Measurements from ENCODE around the gene DOCK7. TPM values are rescaled to one million over a fixed set of nuclear protein-coding genes. Genes with fewer than 3 reads are reported as not detected.
A peak's percentile ranks its signal among the peaks of the same experiment; 100 is the strongest.
"Not testable (repeated sequence)": the region's sequence is repeated elsewhere in the genome, so short reads cannot be mapped to it uniquely, and the experiment has no call there.

Gene DOCK7
- total RNA-seq, 1 donor from 2014 or later, result 101 TPM

DNA sequence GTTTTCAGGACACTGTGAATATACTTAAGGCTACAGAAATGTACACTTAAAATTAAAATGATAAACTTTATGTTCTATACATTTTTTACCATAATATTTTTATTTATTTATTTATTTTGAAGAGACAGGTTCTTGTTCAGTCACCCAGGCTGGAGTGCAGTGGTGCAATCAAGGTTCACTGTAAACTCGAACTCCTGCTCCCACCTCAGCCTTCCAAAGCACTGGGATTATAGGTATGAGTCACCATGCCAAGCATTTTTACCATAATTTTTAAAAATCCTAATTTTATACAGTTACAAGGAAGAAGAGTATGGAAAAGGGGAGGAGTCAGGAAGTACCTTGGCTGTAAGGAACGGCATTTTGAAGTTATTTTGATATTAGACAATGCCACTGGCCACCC is 114.5 kb downstream of the DOCK7 start:
- intact Hi-C loops (cut with DNase I), result no loop called here
- DNase-seq (ENCODE audit: low spot score), result no peak
- no peak for ATAC-seq

DNA sequence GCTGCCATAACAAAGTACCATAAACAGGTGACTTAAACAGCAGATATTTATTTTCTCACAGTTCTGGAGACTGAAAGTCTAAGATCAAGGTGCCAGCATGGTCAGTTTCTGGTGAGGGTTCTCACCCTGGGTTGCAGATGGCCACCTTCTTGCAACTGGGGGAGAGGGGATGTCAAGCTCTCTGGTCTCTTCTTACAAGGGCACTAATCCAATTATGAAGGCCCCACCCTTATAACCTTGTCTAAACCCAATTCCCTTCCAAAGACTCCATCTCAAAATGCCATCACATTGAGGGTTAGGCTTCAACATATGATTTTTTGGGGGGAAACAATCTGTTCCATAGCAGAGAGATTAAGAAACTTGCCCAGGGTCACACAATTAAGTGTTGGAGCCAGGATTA is 115.7 kb downstream of the DOCK7 start:
- ATAC-seq (no peak), DNase-seq (ENCODE audit: low spot score) (no peak)
- intact Hi-C loops (cut with DNase I), result no loop called here

DNA sequence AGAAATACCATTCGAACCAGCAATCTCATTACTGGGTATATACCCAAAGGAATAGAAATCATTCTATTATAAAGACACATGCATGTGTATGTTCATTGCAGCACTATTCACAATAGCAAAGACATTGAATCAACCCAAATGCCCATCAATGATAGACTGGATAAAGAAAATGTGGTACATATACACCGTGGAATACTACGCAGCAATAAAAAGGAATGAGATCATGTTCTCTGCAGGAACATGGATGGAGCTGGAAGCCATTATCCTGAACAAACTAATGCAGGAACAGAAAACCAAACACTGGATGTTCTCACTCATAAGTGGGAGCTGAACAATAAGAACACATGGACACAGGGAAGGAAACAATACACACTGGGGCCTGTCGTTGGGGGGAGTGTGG is 116.7 kb downstream of the DOCK7 start:
- intact Hi-C loops (cut with DNase I); DNase-seq (ENCODE audit: low spot score); ATAC-seq: not testable (repeated sequence)

DNA sequence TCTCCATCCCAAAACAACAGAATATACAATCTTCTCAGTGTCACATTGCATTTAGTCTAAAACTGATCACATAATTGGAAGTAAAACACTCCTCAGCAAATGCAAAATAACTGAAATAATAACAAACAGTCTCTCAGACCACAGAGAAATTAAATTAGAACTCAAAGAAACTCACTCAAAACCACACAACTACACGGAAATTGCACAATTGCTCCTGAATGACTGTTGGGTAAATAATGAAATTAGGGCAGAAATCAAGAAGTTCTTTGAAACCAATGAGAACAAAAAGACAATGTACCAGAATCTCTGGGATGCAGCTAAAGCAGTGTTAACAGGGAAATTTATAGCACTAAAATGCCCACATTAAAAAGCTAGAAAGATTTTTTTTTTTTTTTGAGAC is 120.3 kb downstream of the DOCK7 start:
- ATAC-seq; DNase-seq (ENCODE audit: low spot score); intact Hi-C loops (cut with DNase I): not testable (repeated sequence)

DNA sequence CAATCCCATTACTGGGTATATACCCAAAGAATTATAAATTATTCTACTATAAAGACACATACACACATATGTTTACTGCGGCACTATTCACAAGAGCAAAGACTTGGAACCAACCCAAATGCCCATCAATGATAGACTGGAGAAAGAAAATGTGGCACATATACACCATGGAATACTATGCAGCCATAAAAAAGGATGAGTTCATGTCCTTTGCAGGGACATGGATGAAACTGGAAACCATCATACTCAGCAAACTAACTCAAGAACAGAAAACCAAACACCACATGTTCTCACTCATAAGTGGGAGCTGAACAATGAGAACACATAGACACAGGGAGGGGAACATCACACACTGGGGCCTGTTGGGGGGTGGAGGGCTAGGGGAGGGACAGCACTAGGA is 121.0 kb downstream of the DOCK7 start:
- ATAC-seq, result not testable (repeated sequence)

DNA sequence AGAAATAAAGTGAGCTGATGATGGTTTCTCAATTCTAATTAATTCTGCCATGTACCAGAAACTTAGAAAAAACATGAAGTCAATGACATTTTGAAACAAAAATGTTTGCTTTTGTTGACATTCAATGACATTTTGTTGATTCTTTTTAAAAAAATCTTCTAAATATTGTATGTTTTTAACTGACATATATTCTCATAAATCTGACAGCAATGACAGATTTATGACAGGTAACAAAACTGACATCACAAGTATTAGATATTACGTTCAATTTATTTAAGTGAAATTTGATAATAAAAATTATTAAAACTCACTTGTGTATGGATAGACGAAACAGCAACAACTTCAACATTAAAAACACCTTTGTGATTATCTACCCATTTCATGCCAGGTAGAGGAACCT is 126.9 kb downstream of the DOCK7 start:
- ATAC-seq, result no peak
- no peak for DNase-seq (ENCODE audit: low spot score)
- intact Hi-C loops (cut with DNase I), result no loop called here

More for the DNA sequence above, 121.0 kb downstream of the DOCK7 start:
- DNase-seq (ENCODE audit: low spot score); intact Hi-C loops (cut with DNase I): not testable (repeated sequence)

DNA sequence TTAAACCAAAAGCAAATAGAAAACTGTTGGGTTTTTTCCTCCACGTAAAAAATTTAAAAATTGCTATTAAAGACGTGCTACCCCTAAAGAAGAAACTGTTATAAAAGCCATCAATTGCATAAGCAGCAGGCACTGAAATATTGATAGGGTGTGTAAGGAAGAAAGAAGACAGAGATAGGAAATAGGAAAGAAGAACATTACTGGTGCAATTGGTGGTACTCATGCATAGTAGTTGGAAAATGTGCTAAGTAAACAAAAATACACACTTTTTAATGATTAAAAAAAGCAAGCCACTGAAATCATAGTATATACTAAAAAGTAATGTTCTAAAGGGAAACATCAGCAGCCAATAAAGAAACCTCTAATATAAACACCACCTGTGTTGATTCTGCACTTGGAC is 143.6 kb downstream of the DOCK7 start:
- ATAC-seq, result no peak
- no peak for DNase-seq (ENCODE audit: low spot score)
- intact Hi-C loops (cut with DNase I), result no loop called here

DNA sequence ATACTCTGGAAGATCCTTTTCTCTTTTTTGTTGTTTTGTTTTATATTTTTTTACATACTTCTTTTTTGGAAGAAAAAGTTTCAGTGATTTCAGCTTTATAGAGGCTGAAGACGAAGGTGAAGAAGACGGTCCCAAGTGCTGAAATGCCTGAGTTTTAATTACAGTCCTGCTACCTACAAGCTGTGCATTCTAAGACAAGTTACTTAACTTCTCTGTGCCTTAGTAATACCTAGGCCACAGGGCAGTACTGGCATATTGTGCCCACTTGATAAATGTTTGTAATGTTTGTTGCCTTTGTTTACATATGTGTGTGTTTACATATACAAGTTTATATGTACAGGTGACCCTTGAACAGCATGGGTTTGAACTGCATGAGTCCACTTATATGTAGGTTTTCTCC is 147.1 kb downstream of the DOCK7 start:
- intact Hi-C loops (cut with DNase I), result no loop called here
- DNase-seq (ENCODE audit: low spot score) (no peak), ATAC-seq (no peak)

DNA sequence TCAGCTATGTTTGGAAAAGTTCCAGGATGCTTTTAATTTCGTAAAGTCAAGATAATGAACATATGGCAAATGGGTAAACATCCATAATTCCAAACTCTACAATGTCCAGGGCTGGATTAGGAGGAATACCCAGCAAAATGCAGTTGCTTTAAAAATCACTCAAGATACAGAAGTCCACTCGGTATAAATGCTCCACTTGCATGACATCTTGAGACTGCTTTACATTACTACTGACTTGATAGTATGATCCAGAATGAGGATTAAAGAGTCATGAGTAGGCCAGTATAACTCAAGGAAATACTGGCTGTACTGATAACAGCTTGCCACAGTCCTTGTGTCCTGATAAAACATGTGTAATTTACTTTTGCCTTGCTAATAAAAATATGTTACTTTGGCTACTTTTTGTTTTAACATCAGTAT is 149.1 kb downstream of the DOCK7 start:
- ATAC-seq (no peak), DNase-seq (ENCODE audit: low spot score) (no peak)
- intact Hi-C loops (cut with DNase I), result no loop called here

DNA sequence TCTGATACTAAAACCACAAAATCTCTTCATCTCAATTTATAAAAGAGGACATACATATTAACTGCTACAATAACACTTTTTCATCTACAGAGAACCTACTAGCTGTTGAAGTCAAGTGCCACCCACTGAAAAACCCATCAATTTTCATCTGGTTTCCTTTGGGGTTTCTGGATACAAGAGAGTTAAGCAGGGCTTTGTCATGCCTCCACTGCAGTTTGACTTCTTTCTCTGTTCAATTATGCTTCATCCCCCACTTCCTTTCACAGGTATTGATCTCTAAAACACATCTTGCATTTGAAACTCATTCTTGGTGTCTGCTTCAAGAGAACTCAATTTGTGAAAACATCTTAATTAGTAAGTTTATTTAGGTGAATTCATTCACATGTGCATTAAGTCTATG is 151.3 kb downstream of the DOCK7 start:
- ATAC-seq (no peak), DNase-seq (ENCODE audit: low spot score) (no peak)
- intact Hi-C loops (cut with DNase I), result no loop called here

DNA sequence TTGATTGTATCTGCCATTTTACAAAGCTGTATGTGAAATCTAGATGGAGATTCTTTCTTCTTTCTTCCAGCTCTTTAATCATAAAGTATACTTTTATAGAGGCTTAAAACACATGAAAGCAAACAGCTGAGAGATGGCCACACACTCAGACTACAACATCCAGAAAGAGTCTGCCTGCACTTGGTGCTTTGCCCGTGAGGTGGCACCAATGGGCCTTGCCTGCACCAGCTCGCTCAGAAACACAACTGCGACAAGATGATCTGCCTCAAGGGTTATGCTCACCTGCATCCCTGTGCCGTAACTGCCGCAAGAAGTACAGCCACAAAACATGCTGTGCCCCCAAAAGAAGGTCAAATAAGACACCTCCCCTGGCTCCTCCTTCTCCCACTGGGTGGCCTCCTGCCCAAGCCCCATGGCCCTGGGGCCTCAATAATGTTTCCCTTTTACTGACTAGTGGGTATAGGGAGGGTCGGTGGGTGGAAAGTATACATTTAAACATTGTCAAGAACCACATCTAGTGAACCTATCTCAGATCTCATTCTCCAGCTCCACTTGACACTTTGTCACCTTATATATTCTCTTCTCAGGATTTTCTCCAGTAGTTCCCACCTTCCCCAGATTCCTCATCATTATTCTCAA is 157.6 kb downstream of the DOCK7 start:
- intact Hi-C loops (cut with DNase I), result no loop called here
- peak; percentile 85 for ATAC-seq

DNA sequence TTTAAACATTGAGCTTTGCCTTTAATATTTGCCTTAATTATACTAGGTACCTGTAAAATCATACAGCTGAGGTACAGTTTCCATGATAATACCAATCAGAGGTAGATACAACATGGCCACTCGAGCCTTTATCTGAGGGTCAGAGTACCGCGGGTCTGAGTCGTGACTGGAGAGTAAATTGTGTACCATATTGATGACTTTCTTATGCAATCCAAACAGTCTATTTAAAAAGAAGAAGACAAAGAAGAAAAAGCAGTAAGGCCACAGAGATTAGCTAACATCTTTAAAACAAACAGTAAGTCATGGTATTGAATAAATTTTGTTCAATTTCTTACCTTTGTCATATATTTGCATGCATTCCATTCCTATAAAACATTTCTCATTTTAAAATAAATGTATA is 159.0 kb downstream of the DOCK7 start:
- ATAC-seq (no peak), DNase-seq (ENCODE audit: low spot score) (no peak)
- intact Hi-C loops (cut with DNase I), result no loop called here

More for the DNA sequence above, 157.6 kb downstream of the DOCK7 start:
- peak; percentile 64 for DNase-seq (ENCODE audit: low spot score)

DNA sequence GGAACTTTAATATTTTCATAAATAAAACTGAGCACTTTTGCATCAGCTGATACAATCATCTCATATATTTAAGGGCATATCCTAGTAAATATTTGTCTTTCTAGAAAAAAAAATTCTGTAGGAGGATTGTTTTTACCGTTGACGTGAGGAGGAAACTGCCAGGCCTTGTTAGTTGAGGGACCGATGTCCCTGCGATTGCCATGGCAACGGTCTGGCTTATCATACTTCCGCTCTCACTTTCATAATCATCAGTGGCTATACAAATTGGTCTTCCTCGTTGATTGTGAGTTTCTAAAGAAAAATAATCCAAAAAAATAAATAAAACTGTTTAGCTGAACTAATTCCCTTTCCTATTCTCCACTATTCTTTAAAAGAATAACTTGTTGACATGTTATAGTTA is 160.2 kb downstream of the DOCK7 start:
- ATAC-seq, result no peak
- intact Hi-C loops (cut with DNase I), result no loop called here
- no peak for DNase-seq (ENCODE audit: low spot score)

DNA sequence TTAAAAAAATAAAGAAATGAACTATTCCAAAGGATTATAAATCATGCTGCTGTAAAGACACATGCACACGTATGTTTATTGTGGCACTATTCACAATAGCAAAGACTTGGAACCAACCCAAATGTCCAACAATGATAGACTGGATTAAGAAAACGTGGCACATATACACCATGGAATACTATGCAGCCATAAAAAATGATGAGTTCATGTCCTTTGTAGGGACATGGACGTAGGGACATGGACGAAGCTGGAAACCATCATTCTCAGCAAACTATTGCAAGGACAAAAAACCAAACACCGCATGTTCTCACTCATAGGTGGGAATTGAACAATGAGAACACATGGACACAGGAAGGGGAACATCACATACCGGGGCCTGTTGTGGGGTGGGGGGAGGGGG is 160.8 kb downstream of the DOCK7 start:
- DNase-seq (ENCODE audit: low spot score); intact Hi-C loops (cut with DNase I); ATAC-seq: not testable (repeated sequence)

DNA sequence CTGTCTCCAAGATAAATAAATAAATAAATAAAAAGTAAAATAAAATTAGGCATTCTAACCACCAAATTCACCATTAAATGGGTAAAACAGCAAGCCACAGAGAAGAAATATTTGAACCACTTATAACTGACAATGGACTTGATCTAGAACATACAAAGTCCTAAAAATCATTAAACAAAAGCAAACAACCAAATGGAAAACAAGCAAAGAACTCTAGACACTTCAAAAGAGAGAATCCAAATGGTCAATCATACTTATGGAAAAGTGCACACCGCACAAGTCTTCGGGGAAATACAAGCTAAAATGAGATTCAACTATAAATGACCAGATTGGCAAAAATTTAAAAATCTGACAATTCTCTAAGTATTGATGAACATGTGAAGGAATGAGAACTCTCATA is 164.3 kb downstream of the DOCK7 start:
- DNase-seq (ENCODE audit: low spot score), result no peak

DNA sequence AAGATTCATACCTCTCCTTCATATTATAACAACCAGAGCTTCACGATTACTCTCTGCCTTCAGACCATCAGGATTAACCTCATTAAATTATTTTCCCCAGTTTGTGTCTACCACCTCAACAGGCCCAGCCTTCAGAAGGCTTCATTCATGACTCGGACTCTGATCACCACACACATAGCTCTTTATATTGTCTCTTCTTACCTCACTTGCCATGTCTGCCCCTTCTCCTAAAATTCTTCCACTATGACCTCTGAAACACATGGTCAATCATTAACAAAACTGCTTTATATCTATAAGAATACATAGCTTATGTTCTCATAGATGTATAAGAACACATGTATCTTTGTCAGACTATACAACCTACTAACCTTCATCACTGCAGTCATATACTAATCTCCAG is 171.6 kb downstream of the DOCK7 start:
- ATAC-seq, result no peak
- intact Hi-C loops (cut with DNase I), result no loop called here
- no peak for DNase-seq (ENCODE audit: low spot score)

More for the DNA sequence above, 164.3 kb downstream of the DOCK7 start:
- intact Hi-C loops (cut with DNase I), result no loop called here
- ATAC-seq, result no peak

DNA sequence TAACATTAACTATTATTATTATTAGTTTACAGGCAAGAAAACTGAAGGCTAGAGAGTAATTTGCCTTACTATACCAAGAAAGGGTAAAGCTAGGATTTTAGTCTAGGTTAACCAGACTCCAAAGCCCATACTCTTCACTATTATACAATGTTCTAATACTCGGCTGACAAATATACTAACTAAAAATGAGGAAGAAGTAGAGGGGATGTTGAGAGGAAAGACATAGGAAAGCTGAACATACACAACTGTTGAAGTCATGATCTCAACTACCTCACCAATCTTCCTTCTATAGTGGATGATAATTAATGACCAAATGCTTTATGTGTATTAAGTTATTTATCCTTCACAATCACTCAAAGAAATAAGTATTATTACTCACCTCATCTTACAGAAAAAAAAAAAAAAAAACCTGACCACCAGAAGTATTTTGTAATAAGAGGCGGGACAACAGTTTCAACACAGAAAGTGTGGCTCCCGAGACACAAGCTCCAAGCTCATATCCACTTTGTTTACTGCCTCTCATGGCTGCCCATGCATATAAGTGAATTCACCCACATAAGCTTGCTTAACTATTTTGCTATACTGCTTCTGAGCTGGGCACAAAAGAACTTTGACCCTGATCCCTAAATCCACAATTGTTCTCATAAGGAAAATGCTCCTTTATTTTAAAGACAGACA is 173.3 kb downstream of the DOCK7 start:
- intact Hi-C loops (cut with DNase I), result no loop called here
- DNase-seq (ENCODE audit: low spot score) (no peak), ATAC-seq (no peak)

DNA sequence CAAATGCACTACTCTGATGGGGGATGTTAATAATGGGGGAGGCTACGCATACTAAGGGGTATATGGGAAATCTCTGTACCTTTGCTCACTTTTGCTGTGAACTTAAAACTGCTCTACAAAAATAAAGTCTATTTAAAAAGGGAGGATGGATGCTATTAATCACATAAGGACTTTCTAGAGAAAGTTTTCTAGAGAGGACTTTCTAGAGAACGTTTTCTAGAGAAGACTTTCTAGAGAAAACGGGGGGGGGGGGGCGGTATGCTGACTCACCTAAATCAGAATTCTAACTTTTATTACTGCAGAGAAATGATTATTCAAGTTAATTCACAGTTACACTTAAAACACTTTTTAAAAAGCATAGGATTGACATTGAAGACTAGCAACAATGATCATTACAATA is 175.2 kb downstream of the DOCK7 start:
- intact Hi-C loops (cut with DNase I), result no loop called here
- DNase-seq (ENCODE audit: low spot score), result no peak
- no peak for ATAC-seq

DNA sequence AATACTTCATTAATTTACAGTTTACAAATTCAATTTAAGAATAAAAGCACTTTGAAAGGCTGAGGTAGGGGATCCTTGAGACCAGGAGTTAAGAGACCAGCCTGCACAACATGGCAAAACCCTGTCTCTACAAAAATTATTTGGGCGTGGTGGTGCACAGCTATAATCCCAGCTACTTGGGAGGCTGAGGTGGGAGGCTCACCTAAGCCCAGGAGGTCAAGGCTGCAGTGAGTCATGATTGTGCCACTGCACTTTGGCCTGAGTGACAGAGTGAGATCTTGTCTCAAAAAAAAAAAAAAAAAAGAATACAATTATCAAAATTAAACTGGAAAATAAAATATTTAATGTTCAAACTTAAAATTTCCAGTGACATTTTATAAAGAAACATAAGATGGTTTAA is 179.2 kb downstream of the DOCK7 start:
- DNase-seq (ENCODE audit: low spot score) (no peak), ATAC-seq (no peak)
- intact Hi-C loops (cut with DNase I), result loop anchor here (10.0 kb wide), 1 partner anchor 236 kb away; no protein-coding TSS in a partner anchor

DNA sequence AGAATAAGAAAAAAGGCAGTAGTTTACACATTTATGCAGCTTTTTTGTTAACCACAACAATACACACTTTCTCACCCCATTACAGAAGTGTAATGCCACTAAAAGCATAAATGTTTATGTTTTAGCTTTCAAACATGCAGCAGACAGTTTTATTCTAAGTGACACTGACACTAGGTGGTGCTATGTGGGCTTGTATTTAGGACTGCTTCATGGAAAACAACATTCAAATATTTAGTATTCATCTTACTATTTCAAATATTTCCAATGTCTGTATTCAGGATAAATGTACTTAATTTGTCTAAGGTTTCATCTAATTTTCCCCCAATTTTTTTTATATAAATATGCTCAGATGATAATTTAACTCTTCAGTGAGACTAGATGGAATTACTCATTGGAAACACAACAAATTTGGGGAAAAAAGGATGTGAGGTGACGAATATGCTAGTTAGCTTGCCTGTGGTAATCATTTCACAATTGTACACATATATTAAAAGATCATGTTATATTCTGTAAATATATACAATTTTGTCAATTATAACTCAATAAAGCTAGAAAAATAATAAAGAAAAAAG is 179.9 kb downstream of the DOCK7 start:
- DNase-seq (ENCODE audit: low spot score) (no peak), ATAC-seq (no peak)
- intact Hi-C loops (cut with DNase I), result loop anchor here (10.0 kb wide), 1 partner anchor 237 kb away; no protein-coding TSS in a partner anchor
